Type B pancreatic cell (in vitro differentiated cells): ENCODE data around the gene LARGE1. TPM values are rescaled to one million over a fixed set of nuclear protein-coding genes. Genes with fewer than 3 reads are reported as not detected.
"Not testable (repeated sequence)": the region's sequence is repeated elsewhere in the genome, so short reads cannot be mapped to it uniquely, and the experiment has no call there.

Experiments
- DNase-seq: peaks from one replicate; pipeline ENCODE4 v3.0.0; 2021; ENCODE audit warnings: mixed read lengths; ENCODE audit not compliant: unreplicated experiment; ENCODE audit errors: extremely low spot score
- H3K27ac Mint-ChIP-seq: 2 replicates; pipeline ENCODE4 v1.8.0; 2021; ENCODE audit warnings: mild to moderate bottlenecking, mixed read lengths
- H3K27me3 Mint-ChIP-seq: 2 replicates; pipeline ENCODE4 v1.8.0; 2021; ENCODE audit warnings: mixed read lengths
- H3K36me3 Mint-ChIP-seq: 2 replicates; pipeline ENCODE4 v1.8.0; 2021; ENCODE audit warnings: mixed read lengths
- H3K4me1 Mint-ChIP-seq: one replicate; pipeline ENCODE4 v1.8.0; 2021; ENCODE audit warnings: mixed read lengths; ENCODE audit not compliant: unreplicated experiment
- H3K4me3 Mint-ChIP-seq: 2 replicates; pipeline ENCODE4 v1.8.0; 2021; ENCODE audit warnings: mild to moderate bottlenecking, mixed read lengths
- H3K9me3 Mint-ChIP-seq: 2 replicates; pipeline ENCODE4 v1.8.0; 2021; ENCODE audit warnings: mixed read lengths
- total RNA-seq: library from RNA; stranded (reverse); gene quantifications from 2 replicates; pipeline ENCODE4 v1.2.1, GENCODE V29; 2021; ENCODE audit warnings: low replicate concordance
- TF ChIP-seq, protein P1 (sequence below): fragments of 200-600 bp; sonication (generic); conservative IDR thresholded peaks from 2 replicates; pipeline ENCODE4 v1.5.0; 2021; ENCODE audit warnings: antibody characterized with exemption, mild to moderate bottlenecking

Gene LARGE1
- total RNA-seq, 1 donor from 2014 or later, result 96.6 TPM

DNA sequence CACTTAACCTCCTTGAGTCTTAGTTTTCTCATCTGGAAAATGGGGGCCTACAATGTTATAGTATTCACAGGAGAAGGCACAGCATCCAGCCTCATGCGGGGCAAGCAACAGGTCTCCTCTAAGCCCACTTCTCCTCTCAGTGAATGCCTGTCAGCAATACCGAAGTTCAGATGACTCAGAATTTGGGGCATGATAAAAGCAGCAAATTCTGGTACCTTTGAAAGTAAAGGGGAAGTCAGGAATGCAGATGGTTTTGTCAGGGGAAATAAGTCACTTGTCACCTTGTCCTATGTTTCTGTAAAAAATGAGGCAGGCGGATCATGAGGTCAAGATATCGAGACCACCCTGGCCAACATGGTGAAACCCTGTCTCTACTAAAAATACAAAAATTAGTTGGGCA is 350.2 kb downstream of the LARGE1 start:
- Mint-ChIP-seq H3K4me1 (peaks cover 48% of the 10 kb centered on the region), H3K27ac (peak overlapping the region; percentile 68), H3K36me3 (peaks cover 12% of the 10 kb centered on the region), H3K4me3 (no peak overlapping the region), H3K9me3 (no peaks in the 10 kb centered on the region), H3K27me3 (no peaks in the 10 kb centered on the region)
- TF ChIP-seq, protein P1, sequence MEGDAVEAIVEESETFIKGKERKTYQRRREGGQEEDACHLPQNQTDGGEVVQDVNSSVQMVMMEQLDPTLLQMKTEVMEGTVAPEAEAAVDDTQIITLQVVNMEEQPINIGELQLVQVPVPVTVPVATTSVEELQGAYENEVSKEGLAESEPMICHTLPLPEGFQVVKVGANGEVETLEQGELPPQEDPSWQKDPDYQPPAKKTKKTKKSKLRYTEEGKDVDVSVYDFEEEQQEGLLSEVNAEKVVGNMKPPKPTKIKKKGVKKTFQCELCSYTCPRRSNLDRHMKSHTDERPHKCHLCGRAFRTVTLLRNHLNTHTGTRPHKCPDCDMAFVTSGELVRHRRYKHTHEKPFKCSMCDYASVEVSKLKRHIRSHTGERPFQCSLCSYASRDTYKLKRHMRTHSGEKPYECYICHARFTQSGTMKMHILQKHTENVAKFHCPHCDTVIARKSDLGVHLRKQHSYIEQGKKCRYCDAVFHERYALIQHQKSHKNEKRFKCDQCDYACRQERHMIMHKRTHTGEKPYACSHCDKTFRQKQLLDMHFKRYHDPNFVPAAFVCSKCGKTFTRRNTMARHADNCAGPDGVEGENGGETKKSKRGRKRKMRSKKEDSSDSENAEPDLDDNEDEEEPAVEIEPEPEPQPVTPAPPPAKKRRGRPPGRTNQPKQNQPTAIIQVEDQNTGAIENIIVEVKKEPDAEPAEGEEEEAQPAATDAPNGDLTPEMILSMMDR, result no peak
- DNase-seq, result no peak

DNA sequence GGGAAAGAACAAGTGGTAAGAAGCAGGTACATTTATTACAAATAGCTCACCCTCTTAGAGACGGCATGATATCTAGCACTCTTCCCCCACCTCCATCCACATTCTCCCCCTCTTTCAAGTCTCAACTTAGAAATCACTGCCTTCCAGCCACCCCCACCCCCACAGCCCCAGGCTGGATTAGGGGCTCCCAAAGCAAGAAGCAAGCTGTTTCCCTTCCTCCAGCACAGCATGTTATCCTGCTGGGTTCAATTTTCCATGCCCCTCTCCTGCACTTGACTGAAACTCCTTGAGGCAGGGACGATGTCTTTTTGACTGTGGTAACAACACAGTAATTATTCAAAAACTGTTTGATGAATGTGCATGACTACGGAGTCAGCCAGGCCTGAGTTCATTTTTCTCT is 350.7 kb downstream of the LARGE1 start:
- Mint-ChIP-seq H3K27ac (peak overlapping the region; percentile 68), H3K27me3 (no peaks in the 10 kb centered on the region), H3K36me3 (peaks cover 15% of the 10 kb centered on the region), H3K4me1 (peaks cover 51% of the 10 kb centered on the region), H3K4me3 (peak overlapping the region; percentile 50), H3K9me3 (no peaks in the 10 kb centered on the region)
- no peak for DNase-seq
- TF ChIP-seq, protein P1, result no peak

DNA sequence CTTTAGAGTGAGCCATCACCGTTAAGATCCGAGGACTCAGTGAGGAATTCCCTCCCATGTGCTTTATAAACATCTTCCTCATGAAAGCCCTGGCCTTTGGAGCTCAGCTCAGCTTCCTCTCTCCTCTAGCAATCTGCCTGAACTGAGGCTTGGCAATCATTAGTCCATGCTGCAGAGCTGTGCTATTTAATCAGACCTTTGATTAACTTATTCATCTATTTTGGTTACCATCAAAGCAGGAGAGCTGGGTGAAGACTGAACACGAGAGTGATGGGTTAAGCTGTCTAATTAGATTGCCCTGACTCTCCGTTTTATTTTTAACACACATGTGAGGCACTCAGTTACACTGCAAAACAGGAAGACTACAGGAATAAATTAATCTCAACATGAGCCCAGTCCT is 351.3 kb downstream of the LARGE1 start:
- Mint-ChIP-seq H3K4me1 (peaks cover 57% of the 10 kb centered on the region), H3K27ac (peak overlapping the region; percentile 68), H3K36me3 (peaks cover 20% of the 10 kb centered on the region), H3K9me3 (no peaks in the 10 kb centered on the region), H3K27me3 (no peaks in the 10 kb centered on the region), H3K4me3 (peak overlapping the region; percentile 10)
- TF ChIP-seq, protein P1, result no peak
- DNase-seq, result no peak

DNA sequence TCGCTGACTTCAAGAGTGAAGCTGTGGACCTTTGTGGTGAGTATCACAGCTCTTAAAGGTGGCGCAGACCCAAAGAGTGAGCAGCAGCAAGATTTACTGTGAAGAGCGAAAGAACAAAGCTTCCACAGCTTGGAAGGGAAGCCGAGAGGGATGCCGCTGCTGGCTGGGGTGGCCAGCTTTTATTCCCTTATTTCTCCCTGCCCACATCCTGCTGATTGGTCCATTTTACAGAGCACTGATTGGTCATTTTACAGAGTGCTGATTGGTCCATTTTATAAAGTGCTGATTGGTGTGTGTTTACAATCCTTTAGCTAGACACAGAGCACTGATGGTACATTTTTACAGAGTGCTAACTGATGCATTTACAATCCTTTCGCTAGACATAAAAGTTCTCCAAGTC is 353.8 kb downstream of the LARGE1 start:
- H3K27ac Mint-ChIP-seq, H3K27me3 Mint-ChIP-seq, H3K9me3 Mint-ChIP-seq, H3K4me3 Mint-ChIP-seq, DNase-seq: not testable (repeated sequence)
- H3K36me3 Mint-ChIP-seq, result peaks cover 31% of the 10 kb centered on the region
- H3K4me1 Mint-ChIP-seq, result peaks cover 54% of the 10 kb centered on the region

DNA sequence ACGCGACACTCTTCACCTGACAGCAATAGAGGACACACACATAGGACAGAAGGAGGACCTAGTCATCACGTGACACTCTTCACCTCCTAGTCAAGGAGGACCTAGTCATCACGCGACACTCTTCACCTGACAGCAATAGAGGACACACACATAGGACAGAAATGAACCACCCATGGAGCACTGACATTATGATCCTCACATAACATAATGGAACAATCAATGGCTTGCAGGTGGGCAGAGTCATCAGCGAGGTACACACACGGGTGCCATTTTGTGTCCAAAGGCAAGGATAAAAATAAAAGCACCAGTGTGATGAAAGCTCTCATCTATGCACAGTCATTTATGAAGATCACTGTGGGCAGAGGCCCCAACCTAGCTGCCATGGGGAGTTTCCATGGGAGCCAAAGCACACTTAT is 354.7 kb downstream of the LARGE1 start:
- Mint-ChIP-seq H3K4me1 (peaks cover 48% of the 10 kb centered on the region), H3K4me3 (no peak overlapping the region), H3K27me3 (no peaks in the 10 kb centered on the region), H3K9me3 (no peaks in the 10 kb centered on the region), H3K36me3 (peaks cover 36% of the 10 kb centered on the region), H3K27ac (no peak overlapping the region)
- TF ChIP-seq, protein P1, result no peak
- no peak for DNase-seq

DNA sequence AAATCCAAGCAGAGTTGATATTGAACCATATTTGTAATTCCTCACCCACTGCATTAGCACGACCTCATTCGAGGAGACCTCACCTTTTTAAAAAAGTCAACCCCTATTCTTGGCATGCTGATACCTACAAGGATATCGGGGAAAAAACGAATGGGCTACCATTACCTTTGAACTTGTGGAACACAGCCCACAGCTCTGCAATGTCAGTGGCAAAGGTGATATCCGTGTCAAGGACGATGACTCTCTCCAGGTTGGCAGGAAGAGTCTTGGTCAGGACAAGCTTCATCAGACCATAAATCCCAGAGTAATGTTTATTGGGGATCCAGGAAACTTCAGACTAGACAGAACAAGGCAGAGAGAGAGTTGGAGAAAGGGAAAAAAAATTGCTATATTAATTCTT is 355.6 kb downstream of the LARGE1 start:
- Mint-ChIP-seq H3K9me3 (no peaks in the 10 kb centered on the region), H3K4me3 (no peak overlapping the region), H3K4me1 (peaks cover 42% of the 10 kb centered on the region), H3K27ac (no peak overlapping the region), H3K36me3 (peaks cover 40% of the 10 kb centered on the region), H3K27me3 (no peaks in the 10 kb centered on the region)
- TF ChIP-seq, protein P1, result no peak
- no peak for DNase-seq
